GM12872 (cell line): ENCODE results near the gene PXYLP1.

ENCODE experiments used
- CTCF ChIP-seq: IDR thresholded peaks from 3 replicates; pipeline ENCODE4 v1.5.1; 2011; ENCODE audit warnings: low read depth, mild to moderate bottlenecking, low read length, moderate library complexity; ENCODE audit not compliant: insufficient read depth

The PXYLP1 gene

GRCh38 chr3:141230293-141230692 lies 1.3 kb upstream of the PXYLP1 start:
- TF ChIP-seq CTCF: no peak

- no peak for TF ChIP-seq CTCF
Measured at GRCh38 chr3:141231952-141232823, 563 bp downstream of the PXYLP1 start.

GRCh38 chr3:141233457-141234161 lies 2.0 kb downstream of the PXYLP1 start:
- no peak for TF ChIP-seq CTCF

GRCh38 chr3:141234283-141234682 lies 2.7 kb downstream of the PXYLP1 start:
- TF ChIP-seq CTCF: no peak

GRCh38 chr3:141235661-141236171 lies 4.1 kb downstream of the PXYLP1 start:
- TF ChIP-seq CTCF: no peak

- TF ChIP-seq CTCF: no peak
Measured at GRCh38 chr3:141236361-141236760, 4.7 kb downstream of the PXYLP1 start.

- TF ChIP-seq CTCF: no peak
Measured at GRCh38 chr3:141237701-141238521, 6.3 kb downstream of the PXYLP1 start.
